Right renal pelvis (tissue), 4 donors: Measurements from ENCODE around the gene BMP10. TPM values are rescaled to one million over a fixed set of nuclear protein-coding genes. Genes with fewer than 3 reads are reported as not detected.

Source experiments
- DNase-seq, 4 donors: peaks; one replicate each; pipeline ENCODE4 v3.0.0-alpha.2; 2013; ENCODE audit warnings: low read depth in 4 of 4, low spot score in 3 of 4, missing footprints in 1 of 4
- polyA plus RNA-seq, 4 donors: library from polyadenylated mRNA; unstranded; fragments of 120-200 nt; gene quantifications; one replicate each; pipeline ENCODE4 v1.2.1, GENCODE V29; 2013; ENCODE audit not compliant: insufficient read length in 4 of 4

Gene BMP10
- polyA plus RNA-seq, 4 donors, result not detected

DNA sequence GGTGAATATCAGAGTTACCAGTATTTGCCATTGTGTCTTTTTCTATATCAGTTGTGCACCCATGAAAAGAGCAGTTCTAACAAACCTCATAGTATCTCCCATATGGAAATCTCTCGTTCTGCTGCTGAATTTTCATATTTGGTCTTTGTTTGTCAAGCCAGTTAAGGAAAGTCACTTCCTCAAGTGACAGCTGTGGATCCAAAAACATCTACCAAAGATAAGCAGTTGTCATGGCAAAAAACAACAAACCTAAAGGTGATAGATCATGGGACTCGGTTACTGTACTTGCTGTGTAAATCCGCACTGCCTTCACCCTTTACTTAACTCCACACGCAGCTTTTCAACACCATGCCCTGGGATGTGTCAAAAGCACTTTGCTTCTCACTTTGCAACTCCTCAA lies 17.3 kb downstream of the BMP10 start:
- DNase-seq, result no peak

DNA sequence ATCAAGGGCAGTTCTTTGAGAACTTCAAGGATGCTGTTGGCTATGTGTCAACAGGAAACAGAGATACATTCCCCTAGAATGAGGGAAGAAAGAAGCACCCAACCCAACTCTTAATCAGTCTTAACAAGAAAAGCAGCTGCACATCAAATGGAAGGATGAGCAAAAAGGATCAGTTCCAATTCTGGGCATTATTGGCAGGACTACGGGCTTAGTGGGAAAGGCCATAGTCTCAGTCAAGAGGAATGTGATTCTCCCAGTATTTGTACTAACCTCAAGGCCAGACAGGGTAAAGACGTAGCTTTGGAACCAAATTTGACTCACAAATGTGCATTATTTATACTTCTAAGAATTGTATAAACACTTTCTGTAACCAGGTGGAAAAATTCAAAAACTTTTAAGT lies 18.2 kb downstream of the BMP10 start:
- no peak for DNase-seq

- no peak for DNase-seq
These were observed 20.7 kb downstream of the BMP10 start for GRCh38 chr2:68850524-68850923.

DNA sequence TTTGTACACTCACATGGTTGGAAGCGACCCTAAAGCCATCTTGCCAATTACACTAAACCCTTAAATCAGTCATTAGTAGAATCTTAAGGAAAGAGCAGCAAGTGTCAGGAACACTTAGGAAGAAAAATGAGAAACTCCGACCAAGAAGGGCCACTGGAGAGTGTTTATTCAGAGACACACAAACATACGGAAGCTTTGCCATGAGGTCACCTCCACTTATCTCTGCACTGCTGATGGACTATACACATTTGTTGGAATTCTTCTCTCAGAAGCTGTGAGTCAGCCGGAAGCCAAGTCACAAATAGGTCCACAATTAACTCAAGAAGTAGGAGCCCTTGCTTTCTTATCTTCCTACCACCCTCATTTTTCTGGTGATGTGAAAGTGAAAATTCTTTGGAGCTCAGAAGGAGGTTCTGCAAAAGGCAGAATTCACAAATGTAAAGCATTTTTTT lies 21.6 kb downstream of the BMP10 start:
- no peak for DNase-seq

DNA sequence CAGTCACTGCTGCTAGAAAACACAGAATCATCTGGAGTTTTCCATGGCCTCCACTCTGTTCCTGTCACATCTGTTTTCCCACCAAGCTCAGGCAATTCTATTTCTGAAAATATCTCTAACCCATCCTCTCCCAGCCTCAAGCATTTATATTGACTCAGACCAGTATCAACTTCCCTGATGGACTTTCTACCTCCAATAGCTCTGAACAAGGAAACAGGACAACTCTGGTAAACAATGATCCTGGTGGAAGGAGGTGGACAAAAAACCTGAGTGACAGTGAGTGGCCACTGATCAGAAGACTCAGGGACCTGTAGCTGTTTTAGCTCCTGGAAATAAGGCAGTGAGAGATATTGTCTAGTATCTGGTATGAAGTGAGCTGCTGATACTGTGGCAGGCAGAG lies 23.4 kb downstream of the BMP10 start:
- no peak for DNase-seq

- no peak for DNase-seq
These were observed 25.1 kb downstream of the BMP10 start for GRCh38 chr2:68846091-68846490.

DNA sequence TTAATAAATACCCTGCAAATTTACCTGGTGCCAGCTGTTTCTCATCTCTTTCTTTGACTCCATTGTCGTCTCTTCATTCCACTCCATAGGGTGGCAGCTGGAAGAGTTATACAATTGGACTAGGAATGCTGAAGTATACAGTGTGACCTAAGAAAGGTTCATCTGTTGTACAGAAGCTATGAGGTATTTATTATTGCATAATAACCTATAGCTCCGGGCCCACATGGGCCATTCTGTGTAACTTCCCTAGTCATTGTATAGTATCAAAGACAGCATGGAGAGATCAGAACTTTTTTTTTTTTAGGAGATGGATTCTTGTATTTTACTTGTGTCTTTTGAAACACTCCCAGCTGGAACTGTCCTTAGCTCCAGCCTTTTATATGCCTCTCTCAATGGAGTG lies 26.2 kb downstream of the BMP10 start:
- no peak for DNase-seq

- no peak for DNase-seq
These were observed 31.9 kb downstream of the BMP10 start for GRCh38 chr2:68839260-68839833.

DNA sequence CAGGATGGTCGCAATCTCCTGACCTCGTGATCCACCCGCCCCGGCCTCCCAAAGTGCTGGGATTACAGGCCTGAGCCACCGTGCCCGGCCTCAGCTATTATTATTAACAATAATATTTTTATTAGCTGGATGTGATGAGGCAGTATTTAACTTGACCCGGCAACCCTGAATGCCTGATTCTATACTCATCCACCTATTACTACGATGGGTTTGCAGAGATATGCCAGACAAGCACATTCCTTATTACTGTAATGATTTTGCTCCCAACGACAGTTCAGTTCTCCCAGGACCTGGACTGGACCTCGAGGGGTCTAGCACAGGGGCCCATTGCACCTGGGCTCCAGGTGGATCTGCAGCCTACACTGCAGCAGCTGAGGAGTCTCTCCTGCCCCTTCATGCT lies 32.6 kb downstream of the BMP10 start:
- DNase-seq, result no peak

DNA sequence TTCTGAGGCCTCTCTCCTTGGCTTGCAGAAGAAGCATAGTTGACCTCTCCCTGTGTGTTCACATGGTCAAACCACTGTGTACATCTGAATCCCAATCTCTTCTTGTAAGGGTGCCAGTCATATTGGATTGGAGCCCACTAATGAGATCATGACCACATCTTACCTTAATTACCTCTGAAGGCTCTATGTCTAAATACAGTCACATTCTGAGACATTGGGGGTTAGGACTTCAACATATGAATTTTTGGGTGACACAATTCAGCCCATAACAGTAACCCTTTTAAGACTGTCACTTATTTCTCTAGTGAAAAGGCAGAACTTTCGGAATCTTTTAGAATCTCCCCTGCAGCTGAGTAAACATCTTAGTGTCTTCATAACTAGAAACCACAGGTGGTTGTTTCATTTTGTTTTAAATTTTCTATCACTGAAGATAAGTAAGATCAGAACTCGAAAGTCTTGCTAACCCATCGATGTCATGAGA lies 33.3 kb downstream of the BMP10 start:
- no peak for DNase-seq

DNA sequence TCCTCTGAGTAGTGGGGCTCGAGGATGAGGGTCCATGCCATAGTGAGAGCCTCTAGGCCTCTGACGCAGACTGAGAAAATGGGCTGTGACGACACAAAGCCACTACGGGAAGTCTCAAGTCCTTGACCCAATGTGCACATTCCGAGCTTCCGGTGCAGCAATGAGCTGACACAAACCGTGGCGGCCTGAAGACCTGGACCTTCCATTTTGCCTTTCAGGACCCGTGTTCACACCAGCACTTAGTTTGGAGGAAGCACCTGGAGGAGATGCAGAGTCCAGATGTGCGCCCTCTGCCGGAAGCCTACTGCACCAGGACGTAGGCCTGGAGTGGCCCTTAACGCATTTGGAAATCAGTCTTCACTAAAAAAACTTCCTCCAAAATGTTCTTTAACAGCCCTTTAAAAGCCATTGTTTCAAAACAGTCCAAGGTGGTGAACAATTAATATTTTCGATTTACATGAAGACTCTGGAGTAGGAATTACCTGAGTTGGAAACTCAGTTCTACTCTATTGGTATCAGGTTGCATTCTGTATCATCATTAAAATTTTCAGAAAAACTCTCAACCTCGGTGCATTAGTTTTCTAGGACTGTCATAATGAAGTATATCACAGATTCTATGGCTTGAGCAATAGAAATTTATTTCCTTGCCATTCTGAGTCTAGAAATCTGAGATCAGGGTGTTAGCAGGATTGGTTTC lies 33.9 kb downstream of the BMP10 start:
- peak in 1 of 4 donors; percentile 28 for DNase-seq

- DNase-seq, result no peak
These were observed 35.6 kb downstream of the BMP10 start for GRCh38 chr2:68835621-68836020.

DNA sequence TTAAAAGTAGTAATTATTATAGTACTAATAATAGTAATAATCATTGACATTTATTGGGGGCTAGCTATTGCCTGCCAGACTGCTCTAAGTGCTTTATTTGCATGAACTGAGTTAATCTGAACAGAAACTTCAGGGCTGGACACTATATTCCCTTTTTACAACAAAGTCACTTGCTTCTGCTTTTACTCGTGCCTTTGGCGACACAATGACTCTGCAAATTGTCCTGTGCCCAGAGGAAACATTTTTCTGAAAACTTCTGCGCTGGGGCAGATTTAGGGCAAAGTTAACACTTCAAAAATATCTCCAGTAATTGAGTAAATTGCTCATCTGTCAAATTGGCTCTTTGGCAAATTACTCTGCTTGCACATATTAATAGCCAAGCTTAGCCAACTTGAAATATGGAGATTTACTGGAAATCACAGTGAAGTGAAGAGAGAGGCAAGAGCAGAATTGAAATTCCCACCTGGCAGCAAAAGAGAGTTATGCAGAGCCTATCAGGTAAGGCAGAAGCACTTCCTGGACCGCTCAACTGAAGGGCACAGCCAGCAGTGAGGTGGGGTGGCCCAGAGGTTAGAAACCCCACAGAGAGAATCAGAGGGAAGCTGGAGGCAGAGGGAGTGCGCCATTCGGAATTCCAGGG lies 36.3 kb downstream of the BMP10 start:
- DNase-seq, result no peak

DNA sequence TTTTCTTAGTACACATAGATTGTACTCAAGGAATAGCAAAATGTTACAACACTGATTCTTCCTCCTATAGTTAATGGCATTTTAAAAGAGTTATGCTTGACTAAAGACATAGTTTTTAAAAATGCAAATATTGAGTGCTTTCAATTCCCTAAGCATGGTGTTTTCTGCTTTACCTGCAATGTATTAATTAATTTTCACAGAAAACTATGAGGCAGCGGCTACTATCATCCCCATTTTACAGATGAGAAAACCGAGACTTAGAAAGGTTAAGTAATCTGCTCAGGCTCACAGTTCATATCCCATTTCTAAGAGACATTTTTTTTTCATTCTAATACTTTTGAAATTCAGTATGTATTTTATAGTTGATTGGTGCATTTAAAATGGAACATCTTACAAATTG lies 38.0 kb downstream of the BMP10 start:
- DNase-seq, result no peak

DNA sequence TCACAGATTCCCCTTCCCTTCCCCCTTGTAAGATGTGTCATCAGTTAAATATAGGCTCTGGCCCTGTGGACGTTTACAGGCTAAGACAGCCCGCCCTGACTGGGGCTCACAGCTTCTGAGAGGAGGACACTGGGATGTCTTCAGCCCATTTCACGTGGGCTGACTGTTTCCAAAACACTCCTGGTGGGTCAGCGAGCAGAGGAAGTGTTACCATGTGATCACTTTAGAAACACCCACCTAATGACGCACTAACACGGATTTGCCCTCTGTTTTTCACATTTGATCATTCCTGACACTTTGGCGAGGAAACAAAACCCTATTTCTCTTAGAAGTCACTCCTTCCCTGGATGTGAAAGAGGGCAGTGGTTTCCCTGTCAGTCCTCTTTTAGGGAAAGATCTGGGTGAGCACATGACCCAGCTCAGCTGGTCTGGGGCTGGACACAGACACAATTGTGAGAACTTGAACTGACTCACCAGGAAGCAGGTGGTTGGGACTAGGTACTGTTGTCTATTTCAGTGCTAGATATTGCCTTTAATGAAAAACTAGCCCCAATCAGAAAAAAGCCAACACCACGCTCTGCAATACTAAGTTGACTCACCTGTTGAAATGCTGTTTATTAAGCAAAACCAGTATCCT lies 38.8 kb downstream of the BMP10 start:
- no peak for DNase-seq

GRCh38 chr2:68831686-68832232 lies 39.4 kb downstream of the BMP10 start:
- no peak for DNase-seq

- no peak for DNase-seq
These were observed 41.4 kb downstream of the BMP10 start for GRCh38 chr2:68829749-68830148.

DNA sequence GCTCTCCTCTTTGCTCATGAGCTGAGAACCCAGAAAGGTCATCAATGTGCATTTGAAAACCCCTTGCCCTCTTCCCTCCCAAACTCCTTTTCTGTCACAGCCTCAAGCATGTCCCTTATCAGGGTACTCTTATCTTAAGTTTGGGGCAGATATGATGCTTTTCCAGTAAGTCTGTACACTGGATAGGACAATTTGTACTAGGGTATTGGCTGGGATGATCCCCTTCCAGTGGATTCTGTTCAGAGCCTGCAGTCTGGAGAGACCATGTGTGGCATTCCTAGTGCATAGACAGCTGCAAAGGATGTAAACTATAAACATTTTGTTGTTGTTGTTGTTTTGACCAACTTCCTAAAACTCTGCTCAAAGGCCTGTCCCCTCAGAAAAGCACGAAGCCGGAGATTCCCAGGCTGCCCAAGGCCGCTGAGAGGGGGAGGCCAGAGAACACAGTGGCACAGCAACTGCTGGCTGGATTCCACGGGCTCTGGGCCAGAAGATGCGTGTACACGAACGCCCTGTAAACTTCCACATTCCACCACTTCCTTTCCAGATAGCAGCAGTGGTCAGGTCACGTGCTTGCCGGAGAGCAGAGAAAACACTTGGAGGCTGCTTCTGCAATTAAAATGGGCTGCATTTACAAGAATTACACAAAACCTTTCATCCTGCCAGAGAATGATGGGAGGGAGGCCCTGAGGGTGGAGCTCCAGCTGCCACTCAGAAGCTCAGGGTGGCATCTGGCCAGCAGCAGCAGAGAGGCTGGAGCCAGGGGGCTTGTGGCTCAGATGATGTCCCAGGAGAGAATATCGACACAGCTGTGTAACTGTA lies 42.1 kb downstream of the BMP10 start:
- DNase-seq, result peak; percentile 57 to 76 (median 71)

DNA sequence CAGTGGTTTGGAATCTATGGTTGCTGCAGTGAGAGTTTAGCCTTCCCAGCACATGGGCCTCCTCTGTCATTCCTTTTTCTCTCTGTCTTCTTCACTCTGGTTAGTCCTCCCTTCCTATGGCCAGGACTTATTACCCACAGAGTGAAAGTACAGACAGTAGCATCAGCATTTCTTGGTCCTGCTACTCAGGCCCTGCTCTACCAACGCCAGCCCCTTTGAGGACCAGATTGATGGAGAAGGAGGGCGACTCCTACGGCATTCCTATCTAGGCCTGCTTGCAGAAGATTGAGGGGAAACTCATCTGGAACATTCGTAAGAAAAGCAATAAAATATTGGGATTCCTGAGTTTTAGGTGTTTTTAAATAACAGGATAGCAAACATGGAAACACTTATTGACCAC lies 43.5 kb downstream of the BMP10 start:
- no peak for DNase-seq

DNA sequence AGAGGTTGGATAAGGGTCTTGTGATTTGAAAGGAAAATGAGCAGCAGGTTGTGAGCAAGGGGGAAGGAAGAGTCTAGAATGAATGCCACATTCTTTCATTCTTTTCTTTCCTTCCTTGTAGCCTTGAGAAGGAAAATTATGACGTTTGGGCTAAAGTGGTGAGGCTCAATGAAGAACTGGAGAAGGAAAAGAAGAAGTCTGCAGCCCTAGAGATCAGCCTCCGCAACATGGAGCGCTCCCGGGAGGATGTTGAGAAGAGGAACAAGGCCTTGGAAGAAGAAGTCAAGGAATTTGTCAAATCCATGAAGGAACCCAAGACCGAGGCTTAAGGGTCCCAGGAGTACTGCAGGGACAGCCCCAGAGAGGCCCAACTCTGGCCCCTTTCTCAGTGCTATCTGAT lies 45.3 kb downstream of the BMP10 start:
- DNase-seq, result no peak
